GM18499 (cell line): ENCODE data around the gene GIGYF1.

Experiments
- ATAC-seq: cut with Tn5 transposase; IDR thresholded peaks from one replicate; pipeline ENCODE4 v1.9.1; 2021; ENCODE audit warnings: moderate number of reproducible peaks; ENCODE audit not compliant: insufficient read depth, unreplicated experiment

The GIGYF1 gene

GRCh38 chr7:100685631-100686145, 8.4 kb downstream of the GIGYF1 start:
- ATAC-seq: no peak

- no peak for ATAC-seq
Measured at GRCh38 chr7:100685049-100685605, 8.9 kb downstream of the GIGYF1 start.

GRCh38 chr7:100684534-100685042, 9.5 kb downstream of the GIGYF1 start:
- ATAC-seq: no peak

GRCh38 chr7:100683659-100684533, 10.2 kb downstream of the GIGYF1 start:
- ATAC-seq: no peak

GRCh38 chr7:100682991-100683658, 10.9 kb downstream of the GIGYF1 start:
- ATAC-seq: no peak

- ATAC-seq: no peak
Measured at GRCh38 chr7:100682228-100682741, 11.8 kb downstream of the GIGYF1 start.

- no peak for ATAC-seq
Measured at GRCh38 chr7:100681491-100682227, 12.4 kb downstream of the GIGYF1 start.

GRCh38 chr7:100680576-100681271, 13.3 kb downstream of the GIGYF1 start:
- ATAC-seq: no peak

GRCh38 chr7:100679927-100680575, 14.0 kb downstream of the GIGYF1 start:
- ATAC-seq: no peak

GRCh38 chr7:100679129-100679926, 14.7 kb downstream of the GIGYF1 start:
- no peak for ATAC-seq

- ATAC-seq: no peak
Measured at GRCh38 chr7:100678291-100678984, 15.6 kb downstream of the GIGYF1 start.

- no peak for ATAC-seq
Measured at GRCh38 chr7:100677308-100678267, 16.5 kb downstream of the GIGYF1 start.

GRCh38 chr7:100676501-100677306, 17.3 kb downstream of the GIGYF1 start:
- ATAC-seq: no peak

- no peak for ATAC-seq
Measured at GRCh38 chr7:100675581-100676350, 18.3 kb downstream of the GIGYF1 start.

- no peak for ATAC-seq
Measured at GRCh38 chr7:100675105-100675451, 19.0 kb downstream of the GIGYF1 start.
